Measurements from ENCODE around the gene OLFM2. TPM values are rescaled to one million over a fixed set of nuclear protein-coding genes. Genes with fewer than 3 reads are reported as not detected.

Gene OLFM2
- total and polyA plus RNA-seq, 3 donors from 2014 or later, result 15.9 to 27.0 (median 22.5) TPM

DNA sequence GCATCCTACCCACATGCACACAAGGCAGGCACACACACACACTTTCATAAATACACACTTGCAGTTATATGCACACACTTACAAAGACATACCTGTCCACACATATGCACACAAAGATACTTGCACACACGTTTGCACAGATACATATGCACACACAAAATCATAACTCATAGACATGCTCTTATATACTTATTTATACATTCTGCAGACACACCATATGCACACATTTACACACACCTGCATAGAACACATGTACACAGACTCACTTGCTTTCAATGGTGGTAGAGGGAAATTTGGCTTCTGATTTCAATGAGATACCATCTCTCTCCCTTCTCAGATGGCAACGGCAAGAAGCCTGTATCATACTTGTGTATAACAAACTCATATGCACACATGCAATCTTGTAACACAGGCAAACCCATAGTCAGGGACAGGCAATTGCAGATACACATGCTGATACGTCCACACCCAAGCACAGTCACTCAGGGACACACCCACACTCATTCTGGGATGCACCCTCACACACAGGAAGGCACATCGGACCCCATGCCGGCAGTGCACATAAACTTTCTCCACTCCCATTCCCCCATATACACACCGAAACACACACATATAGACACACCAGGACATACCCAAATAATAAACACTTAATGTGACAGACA is 24.7 kb downstream of the OLFM2 start:
- 70 to 81% methylated on average over 6 of the region's 6 CpGs for WGBS, 2 donors
- no peaks in the 10 kb centered on the region for H3K27me3 ChIP-seq
- H3K9me3 ChIP-seq, result no peaks in the 10 kb centered on the region
- TF ChIP-seq CTCF (IDR thresholded peaks at IDR 0.05) (no peak), POLR2A (IDR thresholded peaks at IDR 0.05) (no peak)
- H3K36me3 ChIP-seq (ENCODE audit: low read depth, missing control alignments), result no peaks in the 10 kb centered on the region
- intact Hi-C loops (cut with DNase I; ENCODE audit: low total_unique reads), result no loop called here
- no peak for DNase-seq
- no peak overlapping the region for H3K4me3 ChIP-seq
- H3K4me1 ChIP-seq, result peaks cover 4% of the 10 kb centered on the region
- H3K27ac ChIP-seq, result no peak overlapping the region

DNA sequence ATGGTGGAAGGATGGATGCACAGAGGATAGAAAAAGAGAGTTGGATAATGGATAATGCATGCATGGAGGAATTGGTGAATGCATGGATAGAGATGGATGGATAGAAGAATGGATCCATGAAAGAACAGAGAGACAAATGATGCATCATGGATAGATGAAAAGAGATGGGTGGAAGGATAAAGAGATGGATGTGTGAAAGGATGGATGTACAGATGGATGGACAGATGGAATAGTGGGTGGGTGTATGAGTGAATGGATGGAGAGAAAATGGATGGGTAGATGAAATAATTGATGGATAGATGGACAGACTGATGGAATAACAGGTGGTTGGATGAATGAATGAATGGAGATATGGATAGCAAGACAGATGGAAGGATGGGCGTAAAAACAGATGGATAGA is 25.7 kb downstream of the OLFM2 start:
- Histone ChIP-seq H3K27me3 (no peaks in the 10 kb centered on the region), H3K9me3 (no peaks in the 10 kb centered on the region), H3K4me3 (no peak overlapping the region), H3K27ac (no peak overlapping the region), H3K36me3 (ENCODE audit: low read depth, missing control alignments) (no peaks in the 10 kb centered on the region), H3K4me1 (peaks cover 4% of the 10 kb centered on the region)
- WGBS, 2 donors, result 90 to 92% methylated on average over 1 of the region's 1 CpG
- no peak for TF ChIP-seq CTCF (IDR thresholded peaks at IDR 0.05)
- TF ChIP-seq POLR2A (IDR thresholded peaks at IDR 0.05), result no peak
- DNase-seq, result no peak
- intact Hi-C loops (cut with DNase I; ENCODE audit: low total_unique reads), result no loop called here

DNA sequence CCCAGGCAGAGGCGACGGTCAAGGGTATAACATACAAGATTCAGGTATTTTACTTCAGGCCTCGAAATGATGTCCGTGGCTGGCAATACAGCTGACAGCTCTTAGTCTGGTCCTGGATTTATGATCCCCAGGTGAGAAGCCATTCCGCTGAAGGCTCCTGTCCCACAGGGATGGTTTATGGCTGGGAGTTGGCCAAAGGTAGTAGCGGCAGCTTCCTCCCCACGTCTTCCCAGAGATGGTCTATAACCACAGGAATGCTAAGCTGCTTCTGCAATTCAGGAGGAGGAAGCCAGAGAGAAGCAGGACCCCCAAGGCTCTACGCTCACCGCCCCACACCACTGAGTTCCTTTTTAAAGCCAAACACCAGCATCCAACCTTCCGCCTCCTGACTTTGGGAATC is 27.1 kb downstream of the OLFM2 start:
- intact Hi-C loops (cut with DNase I; ENCODE audit: low total_unique reads), result no loop called here
- 62 to 78% methylated on average over 10 of the region's 10 CpGs for WGBS, 2 donors
- Histone ChIP-seq H3K4me3 (no peak overlapping the region), H3K9me3 (no peaks in the 10 kb centered on the region), H3K27me3 (no peaks in the 10 kb centered on the region), H3K4me1 (peaks cover 4% of the 10 kb centered on the region), H3K36me3 (ENCODE audit: low read depth, missing control alignments) (no peaks in the 10 kb centered on the region), H3K27ac (no peak overlapping the region)
- TF ChIP-seq CTCF (IDR thresholded peaks at IDR 0.05) (no peak), POLR2A (IDR thresholded peaks at IDR 0.05) (no peak)
- DNase-seq, result no peak

DNA sequence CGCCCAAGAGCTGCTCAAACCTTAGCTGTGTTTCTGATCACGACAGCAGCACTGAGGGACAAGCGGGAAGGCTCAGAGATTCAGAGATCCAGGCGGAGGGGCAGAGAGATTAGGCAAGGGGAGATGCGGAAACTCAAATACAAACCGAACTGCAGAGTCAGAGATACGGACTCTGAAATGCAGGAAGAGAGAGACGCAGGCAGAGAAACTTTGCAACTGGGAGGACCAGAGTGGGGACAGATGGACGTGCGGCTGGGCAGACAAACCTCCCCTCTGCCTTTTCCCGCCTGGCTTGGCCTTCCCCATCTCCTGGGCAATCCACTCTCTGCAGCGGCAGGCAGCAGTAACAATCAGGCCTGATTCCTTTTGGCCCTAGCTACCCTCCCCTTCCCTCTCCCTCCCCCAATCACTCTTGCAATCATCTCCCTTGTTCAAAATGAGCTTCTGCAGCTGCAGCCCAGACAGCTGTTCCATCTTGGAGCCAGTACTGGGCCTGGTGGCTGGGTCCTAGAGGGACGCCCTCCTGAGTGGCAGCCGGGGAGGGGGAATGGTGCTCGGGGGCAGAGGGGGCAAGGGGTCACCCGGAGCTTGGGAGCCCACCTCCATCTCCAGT is 29.7 kb downstream of the OLFM2 start:
- no peaks in the 10 kb centered on the region for H3K4me1 ChIP-seq
- no peak for DNase-seq
- H3K36me3 ChIP-seq (ENCODE audit: low read depth, missing control alignments), result no peaks in the 10 kb centered on the region
- no peaks in the 10 kb centered on the region for H3K9me3 ChIP-seq
- H3K27ac ChIP-seq, result no peak overlapping the region
- H3K4me3 ChIP-seq, result no peak overlapping the region
- H3K27me3 ChIP-seq, result no peaks in the 10 kb centered on the region
- intact Hi-C loops (cut with DNase I; ENCODE audit: low total_unique reads), result no loop called here
- no peak for TF ChIP-seq CTCF (IDR thresholded peaks at IDR 0.05)
- TF ChIP-seq POLR2A (IDR thresholded peaks at IDR 0.05), result no peak
- WGBS, 2 donors, result 67 to 72% methylated on average over 14 to 16 of the region's 16 CpGs

DNA sequence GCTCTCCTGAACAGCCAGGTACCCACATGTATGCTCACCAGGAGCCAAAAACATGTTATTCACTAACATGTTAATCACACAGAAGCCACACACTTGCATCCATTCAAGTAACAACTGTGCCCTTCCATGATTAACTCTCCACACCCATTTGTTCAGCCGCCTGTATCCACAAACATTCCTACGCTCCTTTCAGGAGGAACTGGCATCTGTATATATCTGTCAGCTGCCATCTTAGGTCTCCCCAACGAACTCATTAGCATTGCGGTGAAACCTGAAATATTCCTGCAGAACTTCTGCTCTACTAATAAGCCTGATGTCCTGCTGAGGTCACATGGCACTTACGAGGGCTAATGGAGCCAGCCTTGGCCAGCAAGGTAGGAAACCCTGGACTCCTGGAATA is 33.0 kb downstream of the OLFM2 start:
- no peak overlapping the region for H3K4me3 ChIP-seq
- no peaks in the 10 kb centered on the region for H3K4me1 ChIP-seq
- H3K27me3 ChIP-seq, result no peaks in the 10 kb centered on the region
- no peak overlapping the region for H3K27ac ChIP-seq
- intact Hi-C loops (cut with DNase I; ENCODE audit: low total_unique reads), result no loop called here
- no peaks in the 10 kb centered on the region for H3K9me3 ChIP-seq
- WGBS, 2 donors, result 91 to 92% methylated on average over 5 of the region's 5 CpGs
- no peaks in the 10 kb centered on the region for H3K36me3 ChIP-seq (ENCODE audit: low read depth, missing control alignments)
- DNase-seq, result no peak
- TF ChIP-seq POLR2A (IDR thresholded peaks at IDR 0.05), result no peak
- TF ChIP-seq CTCF (IDR thresholded peaks at IDR 0.05), result no peak
